NCI-H2107 (cell line): ENCODE data around the gene SRRM4.
"Not testable (repeated sequence)": the region's sequence is repeated elsewhere in the genome, so short reads cannot be mapped to it uniquely, and the experiment has no call there.

Experiments used
- DNase-seq: peaks from one replicate; lab custom pipeline; 2025; lab: John Stamatoyannopoulos, UW

Gene SRRM4

GRCh38 chr12:119069147-119069642, 87.9 kb downstream of the SRRM4 start:
- no peak for DNase-seq

- DNase-seq = no peak
These were observed 89.8 kb downstream of the SRRM4 start for GRCh38 chr12:119071176-119071575.

DNA sequence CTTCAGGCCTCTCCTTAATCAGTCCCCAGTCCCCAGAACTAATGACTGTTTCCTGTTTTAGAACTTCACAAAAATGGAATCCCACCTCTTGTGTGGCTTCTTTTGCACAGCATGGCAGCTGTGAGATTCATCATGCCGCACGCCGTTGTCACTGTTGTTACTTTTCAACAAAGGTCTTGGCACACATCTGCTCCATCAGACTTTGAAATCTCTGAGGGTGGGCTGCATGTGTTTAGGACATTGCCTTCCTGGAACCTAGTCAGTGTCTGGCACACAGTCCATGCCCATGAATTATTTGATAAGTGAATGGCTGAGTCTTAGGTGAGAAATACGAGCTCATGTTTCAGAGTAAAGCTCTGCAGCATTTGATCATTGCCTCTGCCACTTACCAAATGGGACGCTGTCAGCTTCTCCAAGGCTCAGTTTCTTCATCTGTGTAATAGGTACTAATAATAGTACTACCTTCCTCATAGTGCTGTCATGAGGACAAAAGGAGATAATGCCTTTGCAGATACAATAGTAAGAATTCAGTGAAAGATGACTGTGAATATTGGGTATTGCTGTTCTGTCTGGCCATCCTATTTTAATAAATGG, 90.4 kb downstream of the SRRM4 start:
- DNase-seq = no peak

DNA sequence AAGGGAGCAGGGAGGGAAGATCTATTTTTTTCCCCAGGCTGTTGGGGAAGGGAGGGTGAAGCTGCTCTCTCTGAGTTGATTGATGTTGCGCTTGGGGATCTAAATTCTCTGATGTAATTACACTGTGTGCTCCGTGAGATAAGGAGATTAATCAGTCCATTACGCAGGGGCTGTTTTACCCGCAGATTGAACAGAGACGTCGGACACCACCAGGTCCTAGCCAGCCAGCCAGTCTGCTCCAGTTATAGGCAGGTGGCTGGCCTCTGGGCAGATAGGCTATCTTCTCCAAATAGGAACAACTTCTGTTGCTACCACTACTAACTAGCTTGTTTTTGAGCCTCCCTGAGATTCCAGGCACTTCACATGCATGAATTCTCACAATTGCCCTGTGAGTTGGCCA, 91.1 kb downstream of the SRRM4 start:
- no peak for DNase-seq

DNA sequence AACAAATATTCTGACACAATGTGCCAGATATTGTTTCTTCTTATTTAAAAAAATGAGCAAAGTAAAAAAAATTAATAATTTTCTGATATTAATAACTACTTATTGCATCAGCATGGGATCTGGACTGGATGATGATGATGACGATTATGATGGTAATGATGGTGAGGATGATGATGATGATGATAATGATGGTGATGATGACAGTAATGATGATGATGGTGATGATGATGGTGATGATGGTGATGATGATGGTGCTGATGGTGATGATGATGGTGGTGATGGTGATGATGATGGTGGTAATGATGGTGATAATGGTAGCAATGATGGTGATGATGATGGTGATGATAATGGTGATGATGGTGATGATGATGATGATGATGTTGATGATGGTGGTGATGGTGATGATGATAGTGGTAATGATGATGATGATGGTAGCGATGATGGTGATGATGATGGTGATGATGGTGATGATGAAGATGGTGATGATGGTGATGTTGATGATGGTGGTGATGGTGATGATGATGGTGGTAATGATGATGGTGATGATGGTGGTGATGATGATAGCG, 94.0 kb downstream of the SRRM4 start:
- no peak for DNase-seq

DNA sequence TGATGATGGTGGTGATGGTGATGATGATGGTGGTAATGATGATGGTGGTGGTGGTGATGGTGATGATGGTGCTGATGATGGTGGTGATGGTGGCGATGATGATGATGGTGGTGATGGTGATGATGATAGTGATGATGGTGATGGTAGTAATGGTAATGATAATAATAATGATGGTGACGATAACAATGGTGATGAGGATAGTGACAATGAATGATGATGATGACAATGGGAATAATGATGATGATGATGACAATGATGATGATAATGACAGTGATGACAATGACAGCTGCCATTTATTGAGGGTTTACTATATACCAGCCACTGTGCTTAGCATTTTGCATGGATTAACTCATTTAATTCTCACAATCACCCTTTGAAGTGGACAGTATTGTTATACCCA, 94.6 kb downstream of the SRRM4 start:
- no peak for DNase-seq

- no peak for DNase-seq
These were observed 98.2 kb downstream of the SRRM4 start for GRCh38 chr12:119079530-119079929.

- DNase-seq = no peak
These were observed 100.7 kb downstream of the SRRM4 start for GRCh38 chr12:119082016-119082415.

GRCh38 chr12:119082496-119082895, 101.2 kb downstream of the SRRM4 start:
- DNase-seq = no peak

GRCh38 chr12:119088685-119089379, 107.5 kb downstream of the SRRM4 start:
- DNase-seq = no peak

GRCh38 chr12:119089380-119090013, 108.2 kb downstream of the SRRM4 start:
- DNase-seq = no peak

DNA sequence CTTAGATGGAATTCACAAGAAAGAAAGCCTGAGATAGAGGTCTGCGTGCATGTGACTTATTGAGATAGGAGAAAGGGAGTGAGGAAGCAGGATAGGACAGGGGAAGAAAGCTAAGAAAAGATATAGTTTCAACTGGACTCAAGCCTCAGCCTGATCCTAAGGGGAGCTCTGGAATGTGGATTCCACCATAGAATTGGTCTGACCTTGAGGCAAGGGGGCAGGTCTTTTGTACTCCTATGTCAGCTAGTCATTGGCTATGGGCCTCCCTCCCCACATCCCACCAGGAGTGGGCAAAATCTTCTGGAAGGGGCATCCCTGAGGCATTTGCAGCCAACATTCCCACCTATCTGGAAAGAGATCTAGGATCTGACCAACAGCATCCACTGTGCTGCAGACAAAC, 108.9 kb downstream of the SRRM4 start:
- no peak for DNase-seq

GRCh38 chr12:119090865-119091264, 109.5 kb downstream of the SRRM4 start:
- no peak for DNase-seq

DNA sequence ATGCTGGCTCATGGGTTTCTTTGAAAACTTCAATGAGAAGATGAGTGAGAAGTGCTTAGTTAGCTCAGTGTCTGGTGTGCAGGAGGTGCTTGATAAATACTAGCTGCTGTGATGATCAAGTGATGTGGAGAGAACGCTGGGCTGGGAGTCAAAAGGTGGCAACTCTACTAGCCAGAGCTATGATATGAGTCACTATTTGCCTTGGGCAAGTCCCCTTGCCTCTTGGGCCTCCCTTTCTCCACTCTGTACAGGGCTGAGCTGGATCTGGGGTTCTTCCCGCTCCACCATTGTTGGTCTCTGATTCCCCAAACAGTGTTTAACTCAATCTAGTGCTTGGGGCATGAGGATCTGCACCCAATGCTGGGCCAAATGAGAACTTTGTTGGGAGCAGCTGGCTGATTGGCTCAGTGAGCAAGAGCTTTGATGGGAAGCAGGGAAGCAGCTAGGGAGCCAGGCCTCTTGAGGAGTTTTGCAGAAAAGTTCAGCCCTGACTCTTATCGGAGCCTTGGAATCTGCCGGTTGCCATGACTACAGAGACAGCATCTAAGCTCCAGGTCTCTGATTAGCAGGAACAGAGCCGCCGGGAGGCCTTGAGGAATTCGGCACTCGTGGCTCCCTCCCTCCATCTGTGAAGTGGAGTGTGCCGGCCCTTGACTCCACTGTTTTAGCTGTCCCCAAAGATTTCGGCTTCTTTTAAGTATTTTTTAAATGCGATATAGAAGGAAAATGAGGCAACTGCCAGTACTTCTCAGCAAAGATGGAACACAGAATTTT, 115.3 kb downstream of the SRRM4 start:
- DNase-seq = no peak

DNA sequence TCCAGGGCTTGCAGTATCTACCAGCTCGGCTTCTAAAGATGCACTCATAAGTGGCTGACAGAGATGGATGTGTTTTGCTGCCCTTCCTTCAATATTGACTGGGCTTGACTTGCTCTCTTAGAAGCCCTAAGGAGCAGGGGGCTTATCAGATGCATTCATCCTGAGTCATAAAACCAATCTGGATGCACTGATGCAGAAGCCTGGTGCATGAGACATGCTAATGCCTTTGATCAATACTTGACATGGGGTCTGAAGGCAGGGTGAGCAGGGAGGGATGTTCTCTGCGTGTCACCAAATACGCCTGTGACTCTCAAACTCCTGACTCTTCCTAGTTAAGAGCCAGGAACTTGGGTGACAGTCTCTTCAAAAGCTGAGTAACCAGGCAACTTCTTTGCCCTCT, 119.6 kb downstream of the SRRM4 start:
- DNase-seq = no peak

GRCh38 chr12:119102274-119102673, 120.9 kb downstream of the SRRM4 start:
- DNase-seq = no peak

GRCh38 chr12:119102714-119103113, 121.4 kb downstream of the SRRM4 start:
- no peak for DNase-seq

- DNase-seq = not testable (repeated sequence)
These were observed 123.6 kb downstream of the SRRM4 start for GRCh38 chr12:119104969-119105368.

- no peak for DNase-seq
These were observed 132.2 kb downstream of the SRRM4 start for GRCh38 chr12:119113496-119113986.

GRCh38 chr12:119114294-119114693, 133.0 kb downstream of the SRRM4 start:
- no peak for DNase-seq

DNA sequence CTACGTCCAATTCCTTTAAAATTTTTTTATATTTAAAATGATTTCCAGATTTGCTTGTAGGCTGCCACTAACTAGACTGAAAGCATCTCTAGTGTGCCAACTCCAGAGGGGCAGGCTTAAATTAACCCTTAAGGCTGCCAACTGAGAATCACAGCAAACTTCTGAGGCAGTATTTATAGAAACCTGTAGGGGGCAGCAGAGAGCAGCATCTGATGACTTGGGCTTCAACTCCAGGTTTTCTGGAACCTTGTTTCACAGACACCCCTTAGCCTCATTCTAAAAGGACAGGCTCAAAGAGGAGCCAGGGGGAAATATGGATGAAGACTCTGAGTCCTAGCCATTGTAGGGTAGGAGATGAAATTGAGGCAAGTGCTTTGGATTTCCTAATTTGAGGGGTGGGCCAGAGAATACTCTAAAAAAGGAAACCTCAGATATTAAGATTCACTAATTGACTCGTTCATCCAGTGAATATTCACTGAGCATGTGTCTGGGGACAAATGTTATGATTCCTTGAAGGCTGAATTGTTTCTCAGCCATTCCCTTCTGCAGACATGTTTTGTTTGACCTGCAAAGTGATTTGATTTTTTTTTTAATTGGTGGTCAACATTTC, 134.1 kb downstream of the SRRM4 start:
- DNase-seq = peak; percentile 38

DNA sequence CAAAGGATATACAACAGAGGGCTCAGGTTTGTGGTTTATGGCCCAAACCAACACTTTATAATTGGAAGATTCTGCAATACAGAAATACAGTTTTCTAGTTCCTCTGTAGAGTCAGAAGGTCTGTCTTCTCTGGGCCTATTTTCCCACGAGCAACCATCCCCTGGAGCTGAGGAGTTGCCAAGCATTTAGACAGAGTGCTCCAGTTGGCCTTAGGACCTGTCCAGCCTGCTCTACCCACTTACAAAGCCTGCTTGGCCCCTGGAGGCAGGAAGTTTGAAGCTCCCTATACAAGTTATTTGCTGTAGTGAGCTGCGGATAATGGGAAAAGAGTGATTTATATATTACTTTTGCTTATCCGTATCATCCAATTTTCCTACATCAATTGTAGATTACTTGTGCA, 136.6 kb downstream of the SRRM4 start:
- DNase-seq = no peak
